OCI-LY3 (cell line): Measurements from ENCODE around the gene NHS.

Experiments used
- H2AFZ ChIP-seq: fragments of 200-600, 300-600 bp; shearing (Covaris generic); 2 replicates; pipeline ENCODE4 v1.6.0; 2014; ENCODE audit warnings: antibody characterized with exemption, low read depth, low read length
- H3K27ac ChIP-seq: fragments of 200-600, 300-600 bp; sonication (generic); 2 replicates; pipeline ENCODE4 v1.5.1; 2014; ENCODE audit warnings: mild to moderate bottlenecking, low read length, moderate library complexity, mixed read lengths
- H3K27me3 ChIP-seq: fragments of 200-600, 300-600 bp; sonication (generic); 2 replicates; pipeline ENCODE4 v1.6.1; 2014; ENCODE audit warnings: low read depth, low read length, mixed read lengths
- H3K36me3 ChIP-seq: fragments of 200-600, 300-600 bp; sonication (generic); replicated peaks from 2 replicates; pipeline ENCODE3; 2014; ENCODE audit warnings: low read depth, low read length, mixed read lengths
- H3K4me1 ChIP-seq: fragments of 300-600, 200-600 bp; sonication (generic); 2 replicates; pipeline ENCODE4 v1.6.1; 2014; ENCODE audit warnings: low read length, mixed read lengths
- H3K4me2 ChIP-seq: fragments of 200-600, 300-600 bp; sonication (generic); 2 replicates; pipeline ENCODE4 v1.6.1; 2014; ENCODE audit warnings: low read length, mixed read lengths
- H3K4me3 ChIP-seq: fragments of 300-600, 200-600 bp; sonication (generic); 2 replicates; pipeline ENCODE4 v1.5.1; 2014; ENCODE audit warnings: antibody characterized with exemption, mild to moderate bottlenecking, low read length, moderate library complexity
- H3K79me2 ChIP-seq: fragments of 300-600, 200-600 bp; shearing (Covaris generic); 2 replicates; pipeline ENCODE4 v1.6.1; 2014; ENCODE audit warnings: mild to moderate bottlenecking, low read length, mixed read lengths
- H3K9ac ChIP-seq: fragments of 300-600, 200-600 bp; shearing (Covaris generic); 2 replicates; pipeline ENCODE4 v1.6.0; 2014; ENCODE audit warnings: mild to moderate bottlenecking, low read length, moderate library complexity
- H3K9me3 ChIP-seq: fragments of 200-600, 300-600 bp; shearing (Covaris generic); 2 replicates; pipeline ENCODE4 v1.6.1; 2014; ENCODE audit warnings: low read length, mixed read lengths; ENCODE audit not compliant: insufficient read depth
- H4K20me1 ChIP-seq: fragments of 200-600, 300-600 bp; sonication (generic); 2 replicates; pipeline ENCODE4 v1.6.1; 2016; ENCODE audit warnings: low read length, mixed read lengths; ENCODE audit not compliant: insufficient read depth
- CTCF ChIP-seq: fragments of 200-600, 300-600 bp; sonication (generic); IDR thresholded peaks from 2 replicates; pipeline ENCODE4 v1.5.1; 2014; ENCODE audit warnings: antibody characterized with exemption, low read length, low read depth
- EZH2phosphoT487 ChIP-seq: fragments of 200-600 bp; shearing (Covaris generic); IDR thresholded peaks from 2 replicates; pipeline ENCODE4 v1.6.1; 2018; ENCODE audit warnings: antibody characterized with exemption, mixed run types, low read depth

NHS gene

GRCh38 chrX:17632942-17633341, 257.9 kb downstream of the NHS start:
- Histone ChIP-seq H3K36me3 (no peaks in the 10 kb centered on the region), H3K4me2 (no peak overlapping the region), H3K4me1 (no peaks in the 10 kb centered on the region), H3K4me3 (no peak overlapping the region), H3K27me3 (no peaks in the 10 kb centered on the region), H3K79me2 (no peaks in the 10 kb centered on the region), H3K9me3 (no peaks in the 10 kb centered on the region), H2AFZ (no peak overlapping the region), H4K20me1 (no peaks in the 10 kb centered on the region), H3K9ac (no peak overlapping the region), H3K27ac (no peak overlapping the region)
- TF ChIP-seq EZH2phosphoT487 = no peak
- no peak for TF ChIP-seq CTCF

GRCh38 chrX:17633546-17633945, 258.5 kb downstream of the NHS start:
- TF ChIP-seq CTCF = no peak
- Histone ChIP-seq H3K36me3 (no peaks in the 10 kb centered on the region), H4K20me1 (no peaks in the 10 kb centered on the region), H3K4me2 (no peak overlapping the region), H3K4me3 (no peak overlapping the region), H3K9me3 (no peaks in the 10 kb centered on the region), H2AFZ (no peak overlapping the region), H3K27ac (no peak overlapping the region), H3K9ac (no peak overlapping the region), H3K27me3 (no peaks in the 10 kb centered on the region), H3K4me1 (no peaks in the 10 kb centered on the region), H3K79me2 (no peaks in the 10 kb centered on the region)

GRCh38 chrX:17634542-17635207, 259.7 kb downstream of the NHS start:
- TF ChIP-seq EZH2phosphoT487 (no peak), CTCF (no peak)
- Histone ChIP-seq H3K4me3 (no peak overlapping the region), H3K27ac (no peak overlapping the region), H4K20me1 (no peaks in the 10 kb centered on the region), H3K79me2 (no peaks in the 10 kb centered on the region), H3K4me1 (no peaks in the 10 kb centered on the region), H3K4me2 (no peak overlapping the region), H3K9me3 (no peaks in the 10 kb centered on the region), H3K9ac (no peak overlapping the region), H3K36me3 (no peaks in the 10 kb centered on the region), H3K27me3 (no peaks in the 10 kb centered on the region), H2AFZ (no peak overlapping the region)

- Histone ChIP-seq H3K27ac (no peak overlapping the region), H3K9me3 (no peaks in the 10 kb centered on the region), H3K4me1 (no peaks in the 10 kb centered on the region), H3K27me3 (no peaks in the 10 kb centered on the region), H4K20me1 (no peaks in the 10 kb centered on the region), H3K9ac (no peak overlapping the region), H3K36me3 (no peaks in the 10 kb centered on the region), H3K4me2 (no peak overlapping the region), H2AFZ (no peak overlapping the region), H3K4me3 (no peak overlapping the region), H3K79me2 (no peaks in the 10 kb centered on the region)
- TF ChIP-seq EZH2phosphoT487 (no peak), CTCF (no peak)
Observed at GRCh38 chrX:17635231-17635630, 260.2 kb downstream of the NHS start.
